GM12878 (cell line): ENCODE data around the gene HS3ST6. TPM values are rescaled to one million over a fixed set of nuclear protein-coding genes. Genes with fewer than 3 reads are reported as not detected.

Experiments used
- ATAC-seq: fragments of 200-7000 bp; cut with Tn5 transposase; 3 replicates; pipeline ENCODE4 v1.9.1; 2020; ENCODE audit warnings: mild to moderate bottlenecking, moderate library complexity
- BruUV-seq: library from RNA; stranded (reverse); fragments of 400-500 nt; replicated peaks from 2 replicates; lab custom pipeline; 2021; lab: Mats Ljungman, UMichigan
- CTCF ChIA-PET: fragments of 300-600 bp; sonication (Branson Sonifier 250); formaldehyde crosslinking; extraction: SDS; loops from one replicate; lab custom pipeline; 2021; ENCODE audit warnings: inconsistent platforms; lab: Yijun Ruan, JAX
- POLR2A ChIA-PET: fragments of 350-600 bp; formaldehyde crosslinking; extraction: SDS; loops from one replicate; lab custom pipeline; 2021; ENCODE audit warnings: inconsistent platforms; lab: Charles Lee
- RAD21 ChIA-PET: fragments of 300-600 bp; sonication (Branson Sonifier 250); formaldehyde crosslinking; loops from one replicate; lab custom pipeline; 2023; ENCODE audit warnings: antibody characterized with exemption; ENCODE audit not compliant: unreplicated experiment; lab: Charles Lee
- SMC1A ChIA-PET: fragments of 300-600 bp; sonication (Branson Sonifier 250); formaldehyde crosslinking; loops from one replicate; lab custom pipeline; 2023; ENCODE audit not compliant: unreplicated experiment, uncharacterized antibody; lab: Charles Lee
- DNase-seq: peaks from one replicate; pipeline ENCODE4 v3.0.0-alpha.2; 2011; ENCODE audit warnings: low read depth, low spot score
- FAIRE-seq: peaks from 3 replicates; lab custom pipeline; 2011; peaks lifted over from hg19 to GRCh38; lab: Jason Lieb, UNC
- H2AFZ ChIP-seq: 2 replicates; pipeline ENCODE4 v1.6.0; 2011; ENCODE audit warnings: low read depth, low read length, control low read depth; ENCODE audit not compliant: control insufficient read depth
- H3K27ac ChIP-seq: 2 replicates; pipeline ENCODE4 v1.5.1; 2011; ENCODE audit warnings: control low read depth; ENCODE audit not compliant: control insufficient read depth, insufficient read depth
- H3K27me3 ChIP-seq, 2 experiments: replicated peaks in 1 of 2; 2 replicates each; pipeline versions ENCODE4 v1.6.0 to v1.6.1; 2011; ENCODE audit warnings: low read length in 1 of 2; ENCODE audit not compliant: control insufficient read depth in 2 of 2, insufficient read depth in 2 of 2
- H3K36me3 ChIP-seq, 2 experiments: 2 replicates each; pipeline ENCODE4 v1.5.1; 2011; ENCODE audit warnings: low read length in 1 of 2; ENCODE audit not compliant: control insufficient read depth in 2 of 2, insufficient read depth in 2 of 2
- H3K4me1 ChIP-seq: 2 replicates; pipeline ENCODE4 v1.6.1; 2011; ENCODE audit warnings: mild to moderate bottlenecking, low read length, moderate library complexity, mixed read lengths; ENCODE audit not compliant: control insufficient read depth, insufficient read depth
- H3K4me2 ChIP-seq: 2 replicates; pipeline ENCODE4 v1.6.0; 2011; ENCODE audit warnings: control low read depth; ENCODE audit not compliant: control insufficient read depth, insufficient read depth
- H3K4me3 ChIP-seq: fragments of 200-600 bp; sonication (generic); 2 replicates; pipeline ENCODE4 v1.5.1; 2016
- H3K79me2 ChIP-seq: 2 replicates; pipeline ENCODE4 v1.6.0; 2011; ENCODE audit warnings: low read length; ENCODE audit not compliant: control insufficient read depth, insufficient read depth
- H3K9ac ChIP-seq: 2 replicates; pipeline ENCODE4 v1.8.0; 2011; ENCODE audit warnings: low read length, control low read depth, mixed read lengths; ENCODE audit not compliant: control insufficient read depth, insufficient read depth
- H3K9me3 ChIP-seq: replicated peaks from 3 replicates; pipeline ENCODE4 v1.5.1; 2011; ENCODE audit warnings: mild to moderate bottlenecking, low read length; ENCODE audit not compliant: control insufficient read depth, insufficient read depth
- H4K20me1 ChIP-seq: 2 replicates; pipeline ENCODE4 v1.6.0; 2011; ENCODE audit not compliant: control insufficient read depth, insufficient read depth
- BRCA1 ChIP-seq: IDR thresholded peaks from 2 replicates; pipeline ENCODE4 v1.6.1; 2011; ENCODE audit warnings: low read depth, low read length, improper control_type of control experiment
- ESRRA ChIP-seq: IDR thresholded peaks from 2 replicates; pipeline ENCODE4 v1.6.1; 2012; ENCODE audit warnings: mild to moderate bottlenecking, low read length, improper control_type of control experiment
- EZH2 ChIP-seq: IDR thresholded peaks from 2 replicates; pipeline ENCODE4 v1.6.1; 2012; ENCODE audit warnings: low read depth, mild to moderate bottlenecking, control low read depth, inconsistent platforms, low read length, borderline replicate concordance; ENCODE audit not compliant: control insufficient read depth
- FOXK2 ChIP-seq: fragments of 450-650 bp; IDR thresholded peaks from 2 replicates; pipeline ENCODE4 v1.6.1; 2017; ENCODE audit warnings: mild to moderate bottlenecking, moderate library complexity
- HCFC1 ChIP-seq: fragments of 150-350 bp; IDR thresholded peaks from 2 replicates; pipeline ENCODE4 v1.6.1; 2014; ENCODE audit warnings: low read length
- HDAC6 ChIP-seq: fragments of 200-600 bp; sonication (generic); IDR thresholded peaks from one replicate; pipeline ENCODE4 v1.8.0; 2017; ENCODE audit warnings: antibody characterized with exemption; ENCODE audit not compliant: unreplicated experiment
- JUNB ChIP-seq: IDR thresholded peaks from 2 replicates; pipeline ENCODE4 v1.6.1; 2016; ENCODE audit warnings: antibody characterized with exemption, mild to moderate bottlenecking
- MTA2 ChIP-seq: fragments of 450-650 bp; IDR thresholded peaks from 2 replicates; pipeline ENCODE4 v1.6.1; 2016; ENCODE audit warnings: low read depth, mild to moderate bottlenecking, moderate library complexity
- PAX5 ChIP-seq: IDR thresholded peaks from 2 replicates; pipeline ENCODE4 v1.6.1; 2011; ENCODE audit warnings: low read depth, low read length, borderline replicate concordance
- SIN3A ChIP-seq: IDR thresholded peaks from 2 replicates; pipeline ENCODE4 v1.6.1; 2012; ENCODE audit warnings: low read depth, low read length, improper control_type of control experiment
- TCF3 ChIP-seq: IDR thresholded peaks from 2 replicates; pipeline ENCODE4 v1.6.1; 2012; ENCODE audit warnings: low read depth, mild to moderate bottlenecking, low read length, borderline replicate concordance; ENCODE audit not compliant: insufficient read depth
- USF2 ChIP-seq: IDR thresholded peaks from 2 replicates; pipeline ENCODE4 v1.6.1; 2011; ENCODE audit warnings: low read depth, low read length, improper control_type of control experiment, borderline replicate concordance
- YBX1 ChIP-seq: fragments of 450-650 bp; IDR thresholded peaks from 2 replicates; pipeline ENCODE4 v1.6.1; 2016; ENCODE audit warnings: antibody characterized with exemption
- ZNF217 ChIP-seq: fragments of 450-650 bp; IDR thresholded peaks from 2 replicates; pipeline ENCODE4 v1.6.1; 2017; ENCODE audit warnings: antibody characterized with exemption, mild to moderate bottlenecking
- WGBS: methylation state at CpG from one replicate; pipeline ENCODE4 v1.1.6; 2016; ENCODE audit warnings: low lambda C conversion rate; ENCODE audit not compliant: insufficient replicate concordance, insufficient coverage; ENCODE audit errors: missing lambda C conversion rate; 5-methylcytosine and 5-hydroxymethylcytosine counted together
- in situ Hi-C: fragments of 300-500 bp; cut with MboI; formaldehyde crosslinking; loops from 9 replicates; pipeline ENCODE4 v1.14.3; 2018; ENCODE audit warnings: mixed read lengths
- intact Hi-C: fragments of 100-400 bp; cut with micrococcal nuclease; formaldehyde crosslinking; loops from one replicate; pipeline ENCODE4 v1.14.2; 2022; ENCODE audit not compliant: unreplicated experiment
- polyA plus RNA-seq, 11 experiments: library from polyadenylated mRNA; depleted of rRNA in 4 of 11; unstranded in 6 of 11; stranded (reverse) in 5 of 11; fragments of >200 nt; fragmentation: Nextera tagmentation in 4 of 11; fragmentation: Illumina TruSeq in 1 of 11; extraction: Ambion mirVana in 4 of 11; extraction: Trizol in 1 of 11; gene quantifications; 1 replicate in 1 of 11; 2 replicates in 10 of 11; pipeline versions ENCODE4 v1.2.1 to v1.2.3, GENCODE V29; 2011 to 2016; ENCODE audit warnings: inconsistent platforms in 2 of 11, missing spikeins in 2 of 11, low read depth in 1 of 11
- total RNA-seq, 4 experiments: library from RNA; depleted of rRNA in 3 of 4; stranded (reverse); fragments of >200 nt in 3 of 4; fragmentation: Illumina TruSeq in 1 of 4; extraction: Trizol in 1 of 4; gene quantifications; 2 replicates each; pipeline versions ENCODE4 v1.2.1 to v1.2.3, GENCODE V29; 2013 to 2021
- TF ChIP-seq, protein P1 (sequence below), 3 experiments: IDR thresholded peaks in 2 of 3; conservative IDR thresholded peaks in 1 of 3; 2 replicates each; pipeline ENCODE4 v1.5.1; 2011; ENCODE audit warnings: low read depth in 3 of 3, low read length in 3 of 3, mild to moderate bottlenecking in 3 of 3, control low read depth in 2 of 3, moderate library complexity in 2 of 3, inconsistent platforms in 1 of 3, mixed read lengths in 1 of 3; ENCODE audit not compliant: control insufficient read depth in 2 of 3, insufficient read depth in 1 of 3; ENCODE audit errors: extremely low read depth in 1 of 3
- TF ChIP-seq, protein P2 (sequence below): IDR thresholded peaks from 2 replicates; pipeline ENCODE4 v1.6.1; 2011; ENCODE audit warnings: borderline replicate concordance, low read depth, mild to moderate bottlenecking, moderate library complexity, mixed read lengths, low read length; ENCODE audit not compliant: insufficient read depth; ENCODE audit errors: extremely low read length
- TF ChIP-seq, protein P3 (sequence below): fragments of 450-650 bp; IDR thresholded peaks from 2 replicates; pipeline ENCODE4 v1.6.1; 2016; ENCODE audit warnings: mild to moderate bottlenecking
- TF ChIP-seq, protein P4 (sequence below): fragments of 450-650 bp; IDR thresholded peaks from 2 replicates; pipeline ENCODE4 v1.6.1; 2014; ENCODE audit warnings: mild to moderate bottlenecking

The HS3ST6 gene
- total and polyA plus RNA-seq, 10 of the 15 experiments (the other 5 are each of a cell fraction or from before 2014, with no cell fraction given): not detected

DNA sequence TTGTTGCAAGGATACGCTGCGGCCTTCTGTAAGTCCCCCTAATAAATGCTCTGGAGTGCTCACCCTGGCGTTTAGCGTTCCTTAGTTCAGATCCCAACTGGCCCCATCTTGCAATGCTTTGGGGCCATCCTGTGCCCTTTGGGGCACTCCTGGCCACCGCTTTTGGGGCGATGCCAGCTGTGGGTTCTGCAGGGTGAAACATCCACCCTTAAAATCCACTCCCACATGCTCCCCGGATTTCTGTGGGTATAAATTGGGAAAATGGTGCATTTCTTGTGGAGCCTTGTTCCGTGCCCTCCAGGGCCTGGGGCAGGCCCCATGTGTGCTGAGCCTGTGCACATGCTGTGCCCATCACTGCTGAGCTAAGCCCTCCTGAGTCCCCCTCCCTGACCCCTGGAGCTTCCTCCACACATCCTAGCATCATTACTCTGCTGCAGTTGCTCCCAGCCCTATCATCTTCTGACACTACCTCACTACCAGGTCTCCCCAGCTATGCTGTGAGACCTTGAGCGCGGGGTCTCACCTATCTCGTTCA lies 18.8 kb upstream of the HS3ST6 start:
- ATAC-seq (no peak), DNase-seq (no peak), FAIRE-seq (no peak)
- no peak overlapping the region for H2AFZ ChIP-seq
- H3K4me1 ChIP-seq: peaks cover 3% of the 10 kb centered on the region; the same call in 1 of the 2 replicates
- 87% methylated on average over 11 of the region's 11 CpGs for WGBS
- no TSS peak for BruUV-seq
- H3K9me3 ChIP-seq: no peaks in the 10 kb centered on the region
- H3K36me3 ChIP-seq: peaks cover 0 to 5% of the 10 kb centered on the region in 2 experiments; a peak in 3 of 4 replicates
- no peaks in the 10 kb centered on the region for H4K20me1 ChIP-seq
- ChIA-PET CTCF (no interaction called here), RAD21 (no interaction called here), POLR2A (no interaction called here), SMC1A (interaction anchor here (0.5 kb wide), 1 partner anchor 464 kb away, joined by 3 read pairs; no protein-coding TSS in a partner anchor)
- H3K9ac ChIP-seq: no peak overlapping the region
- no peak overlapping the region for H3K4me3 ChIP-seq
- H3K27me3 ChIP-seq: no peaks in the 10 kb centered on the region; a peak in 3 of 4 replicates
- in situ Hi-C loops (loop anchor here (10.0 kb wide), 1 partner anchor 72 kb away; no protein-coding TSS in a partner anchor), intact Hi-C loops (no loop called here)
- H3K79me2 ChIP-seq: peaks cover 9% of the 10 kb centered on the region
- no peak overlapping the region for H3K27ac ChIP-seq
- H3K4me2 ChIP-seq: no peak overlapping the region
- TF ChIP-seq EZH2: no peak
- no peak for TF ChIP-seq ESRRA
- TF ChIP-seq SIN3A: no peak
- no peak for TF ChIP-seq BRCA1
- TF ChIP-seq, protein P1, sequence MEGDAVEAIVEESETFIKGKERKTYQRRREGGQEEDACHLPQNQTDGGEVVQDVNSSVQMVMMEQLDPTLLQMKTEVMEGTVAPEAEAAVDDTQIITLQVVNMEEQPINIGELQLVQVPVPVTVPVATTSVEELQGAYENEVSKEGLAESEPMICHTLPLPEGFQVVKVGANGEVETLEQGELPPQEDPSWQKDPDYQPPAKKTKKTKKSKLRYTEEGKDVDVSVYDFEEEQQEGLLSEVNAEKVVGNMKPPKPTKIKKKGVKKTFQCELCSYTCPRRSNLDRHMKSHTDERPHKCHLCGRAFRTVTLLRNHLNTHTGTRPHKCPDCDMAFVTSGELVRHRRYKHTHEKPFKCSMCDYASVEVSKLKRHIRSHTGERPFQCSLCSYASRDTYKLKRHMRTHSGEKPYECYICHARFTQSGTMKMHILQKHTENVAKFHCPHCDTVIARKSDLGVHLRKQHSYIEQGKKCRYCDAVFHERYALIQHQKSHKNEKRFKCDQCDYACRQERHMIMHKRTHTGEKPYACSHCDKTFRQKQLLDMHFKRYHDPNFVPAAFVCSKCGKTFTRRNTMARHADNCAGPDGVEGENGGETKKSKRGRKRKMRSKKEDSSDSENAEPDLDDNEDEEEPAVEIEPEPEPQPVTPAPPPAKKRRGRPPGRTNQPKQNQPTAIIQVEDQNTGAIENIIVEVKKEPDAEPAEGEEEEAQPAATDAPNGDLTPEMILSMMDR (IDR thresholded peaks at IDR 0.05 in 2 of 3, conservative IDR thresholded peaks at IDR 0.05 in 1 of 3; ENCODE audit: control insufficient read depth in 2 of 3, extremely low read depth in 1 of 3, insufficient read depth in 1 of 3, low read depth in 3 of 3, low read length in 3 of 3): no peak
- TF ChIP-seq, protein P2, sequence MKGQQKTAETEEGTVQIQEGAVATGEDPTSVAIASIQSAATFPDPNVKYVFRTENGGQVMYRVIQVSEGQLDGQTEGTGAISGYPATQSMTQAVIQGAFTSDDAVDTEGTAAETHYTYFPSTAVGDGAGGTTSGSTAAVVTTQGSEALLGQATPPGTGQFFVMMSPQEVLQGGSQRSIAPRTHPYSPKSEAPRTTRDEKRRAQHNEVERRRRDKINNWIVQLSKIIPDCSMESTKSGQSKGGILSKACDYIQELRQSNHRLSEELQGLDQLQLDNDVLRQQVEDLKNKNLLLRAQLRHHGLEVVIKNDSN: no peak
- no peak for TF ChIP-seq JUNB
- TF ChIP-seq, protein P3, sequence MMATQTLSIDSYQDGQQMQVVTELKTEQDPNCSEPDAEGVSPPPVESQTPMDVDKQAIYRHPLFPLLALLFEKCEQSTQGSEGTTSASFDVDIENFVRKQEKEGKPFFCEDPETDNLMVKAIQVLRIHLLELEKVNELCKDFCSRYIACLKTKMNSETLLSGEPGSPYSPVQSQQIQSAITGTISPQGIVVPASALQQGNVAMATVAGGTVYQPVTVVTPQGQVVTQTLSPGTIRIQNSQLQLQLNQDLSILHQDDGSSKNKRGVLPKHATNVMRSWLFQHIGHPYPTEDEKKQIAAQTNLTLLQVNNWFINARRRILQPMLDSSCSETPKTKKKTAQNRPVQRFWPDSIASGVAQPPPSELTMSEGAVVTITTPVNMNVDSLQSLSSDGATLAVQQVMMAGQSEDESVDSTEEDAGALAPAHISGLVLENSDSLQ: no peak
- TF ChIP-seq, protein P4, sequence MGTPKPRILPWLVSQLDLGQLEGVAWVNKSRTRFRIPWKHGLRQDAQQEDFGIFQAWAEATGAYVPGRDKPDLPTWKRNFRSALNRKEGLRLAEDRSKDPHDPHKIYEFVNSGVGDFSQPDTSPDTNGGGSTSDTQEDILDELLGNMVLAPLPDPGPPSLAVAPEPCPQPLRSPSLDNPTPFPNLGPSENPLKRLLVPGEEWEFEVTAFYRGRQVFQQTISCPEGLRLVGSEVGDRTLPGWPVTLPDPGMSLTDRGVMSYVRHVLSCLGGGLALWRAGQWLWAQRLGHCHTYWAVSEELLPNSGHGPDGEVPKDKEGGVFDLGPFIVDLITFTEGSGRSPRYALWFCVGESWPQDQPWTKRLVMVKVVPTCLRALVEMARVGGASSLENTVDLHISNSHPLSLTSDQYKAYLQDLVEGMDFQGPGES: no peak
- no peak for TF ChIP-seq USF2
- TF ChIP-seq HCFC1: no peak
- no peak for TF ChIP-seq MTA2
- no peak for TF ChIP-seq PAX5
- no peak for TF ChIP-seq YBX1
- no peak for TF ChIP-seq TCF3
- TF ChIP-seq HDAC6: no peak
- no peak for TF ChIP-seq ZNF217
- no peak for TF ChIP-seq FOXK2
